ENCODE measurements around the gene FAU. TPM values are rescaled to one million over a fixed set of nuclear protein-coding genes. Genes with fewer than 3 reads are reported as not detected.

FAU gene
- 1,000 to 10,000 TPM in 1 of 4 donors, 100 to 1,000 TPM in 3; 524 to 2,189 (median 600) TPM for total RNA-seq

GRCh38 chr11:65121865-65122696 lies at the start of gene FAU, which contains the start of gene MRPL49:
TSS of gene FAU (minus strand) at chr11:65122134. CDS start at chr11:65121813, 321 bp downstream.
TSS of gene MRPL49 (plus strand) at chr11:65122321. CDS start at chr11:65122347, 26 bp downstream.
- 0 to 1% methylated on average over 43 to 60 of the region's 64 CpGs for WGBS, 2 donors
- Histone ChIP-seq H3K9me3 (no peaks in the 10 kb centered on the region), H3K36me3 (peaks cover 40 to 44% of the 10 kb centered on the region in 2 donors), H3K4me1 (peaks cover 13 to 24% of the 10 kb centered on the region in 2 donors), H3K27ac (peak within 1 kb of the TSS; percentile 82 to 89 (median 86)), H3K4me3 (replicated peaks in 1 of 3) (peak within 1 kb of the TSS; percentile 72 to 93 (median 76)), H3K27me3 (no peaks in the 10 kb centered on the region)
- intact Hi-C loops (cut with DNase I), result no loop called here
- DNase-seq, result peak; percentile 100
- no peak for TF ChIP-seq CTCF (IDR thresholded peaks at IDR 0.05)
- TF ChIP-seq POLR2A (IDR thresholded peaks at IDR 0.05), result peak; percentile 23 to 97

- no peaks in the 10 kb centered on the region for H3K36me3 ChIP-seq
- H3K27me3 ChIP-seq, result no peaks in the 10 kb centered on the region
- TF ChIP-seq POLR2A (IDR thresholded peaks at IDR 0.05), result no peak
- TF ChIP-seq CTCF (IDR thresholded peaks at IDR 0.05), result no peak
- H3K27ac ChIP-seq, result no peak within 1 kb of the TSS
- DNase-seq, result no peak
- no peaks in the 10 kb centered on the region for H3K9me3 ChIP-seq
- WGBS, 2 donors, result 84 to 90% methylated on average over 6 to 16 of the region's 21 CpGs
- intact Hi-C loops (cut with DNase I), result no loop called here
- no peaks in the 10 kb centered on the region for H3K4me1 ChIP-seq
- H3K4me3 ChIP-seq (replicated peaks in 1 of 3), result no peak within 1 kb of the TSS
Observed at GRCh38 chr11:65170058-65170534, 48.2 kb upstream of the FAU start, which contains the start of gene SPDYC. TSS of gene SPDYC (plus strand) at chr11:65170233. CDS start at chr11:65171358, 1,125 bp downstream.

- H3K4me3 ChIP-seq (replicated peaks in 1 of 3), result no peak overlapping the region
- H3K36me3 ChIP-seq, result no peaks in the 10 kb centered on the region
- TF ChIP-seq CTCF (IDR thresholded peaks at IDR 0.05) (no peak), POLR2A (IDR thresholded peaks at IDR 0.05) (no peak)
- H3K9me3 ChIP-seq, result no peaks in the 10 kb centered on the region
- WGBS, 2 donors, result 80 to 81% methylated on average over 11 of the region's 11 CpGs
- H3K27ac ChIP-seq, result no peak overlapping the region
- intact Hi-C loops (cut with DNase I), result no loop called here
- no peaks in the 10 kb centered on the region for H3K4me1 ChIP-seq
- no peak for DNase-seq
- H3K27me3 ChIP-seq, result no peaks in the 10 kb centered on the region
Observed at GRCh38 chr11:65169164-65169641, 47.3 kb upstream of the FAU start.

- no peaks in the 10 kb centered on the region for H3K27me3 ChIP-seq
- no peaks in the 10 kb centered on the region for H3K4me1 ChIP-seq
- H3K4me3 ChIP-seq (replicated peaks in 1 of 3), result no peak overlapping the region
- no peak overlapping the region for H3K27ac ChIP-seq
- TF ChIP-seq CTCF (IDR thresholded peaks at IDR 0.05) (no peak), POLR2A (IDR thresholded peaks at IDR 0.05) (no peak)
- DNase-seq, result no peak
- H3K9me3 ChIP-seq, result no peaks in the 10 kb centered on the region
- no peaks in the 10 kb centered on the region for H3K36me3 ChIP-seq
- intact Hi-C loops (cut with DNase I), result no loop called here
- WGBS, 2 donors, result 91 to 94% methylated on average over 3 of the region's 3 CpGs
Observed at GRCh38 chr11:65167656-65168055, 45.7 kb upstream of the FAU start.

- Histone ChIP-seq H3K36me3 (no peaks in the 10 kb centered on the region), H3K27ac (no peak overlapping the region), H3K27me3 (no peaks in the 10 kb centered on the region), H3K9me3 (no peaks in the 10 kb centered on the region), H3K4me1 (no peaks in the 10 kb centered on the region), H3K4me3 (replicated peaks in 1 of 3) (no peak overlapping the region)
- WGBS, 2 donors, result 90 to 94% methylated on average over 3 of the region's 3 CpGs
- TF ChIP-seq CTCF (IDR thresholded peaks at IDR 0.05), result no peak
- no peak for TF ChIP-seq POLR2A (IDR thresholded peaks at IDR 0.05)
- DNase-seq, result no peak
- intact Hi-C loops (cut with DNase I), result no loop called here
Observed at GRCh38 chr11:65166893-65167292, 45.0 kb upstream of the FAU start.

Data from thyroid gland (tissue), 4 donors.